ENCODE data around the gene FAM136A.
A peak's percentile ranks its signal among the peaks of the same experiment; 100 is the strongest.
"Not testable (repeated sequence)": the region's sequence is repeated elsewhere in the genome, so short reads cannot be mapped to it uniquely, and the experiment has no call there.

The FAM136A gene

DNA sequence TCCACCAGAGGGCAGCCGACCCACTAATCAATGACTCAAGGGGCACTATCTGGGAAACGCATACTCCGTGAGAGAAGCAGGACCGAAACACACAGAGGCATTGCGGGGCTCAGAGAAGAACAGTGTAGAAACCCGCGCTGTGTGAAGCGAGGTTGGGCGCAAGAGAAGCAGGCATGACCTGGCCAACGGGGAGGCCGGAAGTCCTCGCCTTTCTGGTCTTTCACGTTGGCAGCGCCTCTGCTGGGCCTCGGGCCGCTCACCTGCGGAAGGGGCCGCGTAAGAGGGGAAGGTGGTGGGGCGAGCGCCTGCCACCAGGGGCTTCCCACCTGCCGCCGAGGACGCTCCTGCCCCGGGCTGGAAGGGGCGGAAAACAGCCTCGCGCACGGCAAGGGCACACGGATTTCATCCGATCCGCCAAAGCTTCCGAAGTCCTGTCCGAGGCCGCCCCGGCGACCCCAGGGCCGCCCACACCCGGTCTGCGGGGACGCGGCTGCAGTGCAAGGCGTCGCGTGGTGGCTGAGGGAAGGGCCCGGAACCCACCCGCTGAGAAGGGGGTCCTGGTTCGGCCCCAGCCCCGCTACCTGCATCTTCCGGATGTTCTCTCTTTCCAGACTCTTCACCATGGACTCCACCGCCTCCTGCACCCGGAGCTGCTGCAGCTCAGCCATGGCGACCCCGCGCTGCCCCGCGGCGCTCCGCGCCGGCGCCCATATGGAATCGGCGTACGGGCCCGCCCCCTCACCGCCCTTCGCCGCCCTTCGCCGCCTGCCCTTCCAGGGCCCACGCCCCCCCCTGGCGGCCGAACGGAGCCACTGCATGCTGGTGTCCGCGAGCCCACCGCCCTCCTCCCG is at the start of gene FAM136A:
Gene FAM136A, minus strand, starts transcription at position 724 of the 851 bp plus-strand sequence. Its CDS starts 56 bp downstream, at position 668.
- DNase-seq: peak; percentile 68

DNA sequence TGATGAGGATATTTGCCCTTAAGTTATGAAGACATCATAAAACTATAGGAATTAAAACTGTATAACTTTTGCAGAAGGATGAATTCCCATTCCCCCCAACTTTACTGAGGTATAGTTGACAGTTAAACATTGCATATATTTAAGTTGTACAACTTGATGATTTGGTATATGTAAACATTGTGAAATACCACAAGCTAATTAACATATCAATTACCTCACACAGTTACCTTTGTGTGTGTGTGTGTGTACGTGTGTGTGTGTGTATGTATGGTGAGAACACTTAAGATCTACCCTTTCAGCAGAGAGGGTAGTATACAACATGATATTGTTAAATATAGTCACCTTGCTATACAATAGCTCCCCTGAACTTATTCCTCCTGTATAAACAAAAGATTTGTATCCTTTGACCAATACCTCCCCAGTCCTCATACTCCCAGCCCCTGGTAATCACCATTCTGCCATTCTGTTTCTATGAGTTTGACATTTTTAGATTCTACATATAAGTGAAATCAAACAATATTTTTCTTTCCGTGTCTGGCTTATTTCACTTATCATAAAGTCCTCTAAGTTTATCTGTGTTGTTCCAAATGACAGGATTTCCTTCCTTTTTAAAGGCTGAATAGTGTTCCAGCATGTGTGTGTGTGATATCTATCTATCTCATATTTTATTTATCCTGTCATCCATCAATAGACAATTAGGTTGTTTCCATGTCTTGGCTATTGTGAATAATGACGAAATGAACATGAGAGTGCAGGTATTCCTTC is 48.2 kb upstream of the FAM136A start:
- DNase-seq: no peak

DNA sequence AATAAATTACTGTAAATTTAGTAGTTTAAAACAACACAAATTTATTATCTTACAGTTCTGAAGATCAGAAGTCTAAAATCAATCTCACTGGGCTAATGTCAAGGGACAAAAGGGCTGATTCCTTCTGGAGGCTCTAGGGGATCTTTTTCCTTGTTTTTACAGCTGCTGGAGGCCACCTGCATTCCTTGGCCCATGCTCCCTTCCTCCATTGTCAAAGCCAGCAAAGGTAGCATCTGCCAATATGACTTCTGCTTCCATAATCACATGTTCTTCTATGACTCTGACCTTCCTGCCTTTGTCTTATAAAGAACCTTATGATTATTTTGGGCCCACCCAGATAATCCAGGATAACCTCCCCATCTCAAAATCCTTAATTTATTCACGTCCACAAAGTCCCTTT is 46.0 kb upstream of the FAM136A start:
- no peak for DNase-seq

DNA sequence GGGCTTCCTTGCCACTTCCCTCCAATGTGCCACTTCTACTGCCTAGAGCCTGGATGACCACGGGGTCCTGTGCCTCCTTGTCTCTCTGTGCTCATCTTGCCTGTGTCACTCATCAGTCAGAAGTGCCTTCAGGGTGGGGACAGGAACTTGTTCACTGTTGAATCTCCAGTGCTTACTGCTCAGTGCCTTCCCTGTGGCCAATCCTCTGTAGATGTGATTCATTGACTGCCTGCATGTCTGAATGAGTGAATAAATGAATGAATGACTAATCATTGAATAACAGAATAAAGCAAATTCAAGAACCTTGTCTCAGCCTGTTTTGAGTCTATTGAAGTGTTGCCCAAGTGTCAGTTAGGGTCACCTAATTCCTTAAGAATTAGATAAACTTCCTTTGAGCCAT is 42.3 kb upstream of the FAM136A start:
- no peak for DNase-seq

DNA sequence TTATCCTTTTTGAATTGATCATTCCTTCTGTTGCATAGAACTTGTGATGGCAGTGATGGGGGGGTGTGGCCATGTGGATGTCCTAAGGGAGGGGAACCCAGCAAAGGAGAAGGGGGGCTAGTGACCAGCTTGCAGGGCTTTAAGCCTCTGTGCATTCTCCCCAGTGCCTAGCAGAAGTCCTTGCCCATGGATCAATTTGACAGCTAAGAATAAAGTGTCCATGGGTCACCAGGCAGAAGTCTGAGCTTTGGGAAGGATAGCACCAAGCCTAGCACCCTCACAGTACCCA is 39.6 kb upstream of the FAM136A start:
- DNase-seq: no peak

DNA sequence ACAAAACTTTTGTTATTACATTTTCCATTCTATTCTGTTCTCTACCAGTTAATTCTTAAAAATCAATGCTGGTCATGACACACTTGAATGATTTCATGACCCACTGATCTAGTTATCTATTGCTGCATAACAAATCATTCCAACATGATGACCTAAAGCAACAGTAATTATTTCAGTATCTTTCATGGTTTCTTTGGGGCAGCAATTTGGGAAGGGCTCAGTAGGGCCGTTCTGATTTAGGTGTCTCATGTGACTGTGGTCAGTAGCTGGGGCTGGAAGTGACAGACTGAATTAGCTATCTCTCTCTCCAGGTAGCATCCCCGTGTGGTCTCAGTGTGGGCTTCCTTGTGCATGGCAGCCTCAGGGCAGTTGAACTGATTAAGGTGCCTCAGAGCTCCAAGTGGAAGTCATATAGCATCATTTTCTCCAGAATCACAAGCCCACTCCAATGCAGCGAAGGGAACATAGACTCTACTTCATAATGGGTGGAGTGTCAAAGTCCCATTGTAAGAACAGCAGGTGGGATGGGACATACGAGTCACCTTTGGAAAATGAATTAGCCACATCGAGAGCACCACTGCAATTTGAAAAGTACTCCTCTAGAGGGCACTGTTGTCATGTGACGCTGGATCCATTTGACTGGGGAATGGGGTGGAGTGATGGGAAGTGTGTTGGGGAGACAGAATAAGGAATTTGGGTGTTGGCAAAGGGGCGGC is 39.1 kb upstream of the FAM136A start:
- peak; percentile 62 for DNase-seq

DNA sequence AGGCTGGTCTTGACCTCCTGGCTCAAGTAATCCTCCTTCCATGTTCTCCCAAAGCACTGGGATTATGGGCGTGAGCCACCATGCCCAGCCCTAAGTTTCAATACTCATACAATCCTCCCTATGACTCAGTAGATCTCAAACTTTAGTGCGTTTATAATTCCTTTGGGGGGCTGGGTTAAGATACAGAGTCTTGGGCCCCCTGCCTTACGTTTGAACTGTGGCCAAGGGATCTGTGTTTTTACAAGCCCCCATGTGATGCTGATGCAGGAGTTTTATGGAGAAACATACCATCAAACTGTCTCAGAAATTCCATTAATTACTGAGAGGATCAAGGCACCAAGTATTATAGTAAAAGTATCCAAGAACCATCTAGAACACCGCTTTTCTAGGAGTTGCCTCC is 38.2 kb upstream of the FAM136A start:
- DNase-seq: no peak

DNA sequence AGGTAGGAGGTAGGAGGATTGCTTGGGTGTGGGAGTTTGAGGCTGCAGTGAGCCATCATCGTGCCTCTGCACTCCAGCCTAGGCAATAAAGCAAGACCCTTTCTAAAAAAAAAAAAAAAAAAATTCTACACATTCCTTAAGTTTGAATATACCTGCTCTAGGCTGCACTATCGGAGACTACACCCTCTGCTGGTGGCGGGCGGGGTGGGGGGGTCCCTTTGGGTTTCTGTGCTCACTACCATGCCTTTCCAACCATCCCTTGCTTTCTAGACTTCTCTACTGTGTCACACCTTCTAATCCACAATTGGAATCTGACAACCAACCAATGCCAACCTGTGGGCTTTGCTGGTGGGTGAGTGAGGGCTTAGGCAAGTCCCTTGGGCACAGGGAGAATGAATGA is 34.7 kb upstream of the FAM136A start:
- DNase-seq: no peak

DNA sequence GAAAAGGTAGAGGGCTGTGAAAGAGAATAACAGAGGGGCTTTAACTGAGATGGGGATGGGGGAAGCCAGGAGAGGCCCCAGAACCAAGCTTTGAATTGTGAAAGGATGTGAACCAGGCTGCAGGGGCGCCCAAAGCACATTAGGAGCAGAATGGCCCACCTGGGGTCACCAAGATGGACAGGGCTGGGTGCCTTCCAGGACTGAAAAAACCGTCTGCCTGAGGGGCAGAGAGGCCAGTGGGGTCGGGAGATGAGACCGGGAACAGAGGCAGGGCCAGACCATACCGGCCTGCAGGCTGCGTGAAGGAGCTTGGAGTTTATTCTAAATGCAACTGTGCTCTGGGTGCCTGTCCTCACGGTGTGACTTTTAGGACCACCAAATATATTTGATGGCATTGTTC is 29.1 kb upstream of the FAM136A start:
- no peak for DNase-seq

DNA sequence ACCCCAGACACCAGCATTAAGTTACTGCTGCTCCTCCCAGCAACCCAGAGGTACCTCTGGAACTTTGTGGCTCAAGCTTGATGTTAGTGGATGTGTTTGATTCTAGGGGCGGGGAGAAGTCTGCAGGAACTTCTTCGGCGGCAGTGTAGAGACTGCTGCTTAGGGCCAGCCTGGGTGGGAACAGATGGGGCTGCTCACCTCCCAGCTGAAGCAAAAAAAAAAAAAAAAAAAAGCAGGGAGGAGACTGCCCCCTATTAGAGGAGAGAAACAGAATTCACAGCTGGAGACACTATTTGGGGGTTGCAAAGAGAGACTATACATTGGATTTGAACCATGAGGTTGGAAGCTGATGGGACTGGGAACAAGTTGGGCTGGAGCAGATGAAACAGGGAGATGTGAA is 28.6 kb upstream of the FAM136A start:
- DNase-seq: no peak

DNA sequence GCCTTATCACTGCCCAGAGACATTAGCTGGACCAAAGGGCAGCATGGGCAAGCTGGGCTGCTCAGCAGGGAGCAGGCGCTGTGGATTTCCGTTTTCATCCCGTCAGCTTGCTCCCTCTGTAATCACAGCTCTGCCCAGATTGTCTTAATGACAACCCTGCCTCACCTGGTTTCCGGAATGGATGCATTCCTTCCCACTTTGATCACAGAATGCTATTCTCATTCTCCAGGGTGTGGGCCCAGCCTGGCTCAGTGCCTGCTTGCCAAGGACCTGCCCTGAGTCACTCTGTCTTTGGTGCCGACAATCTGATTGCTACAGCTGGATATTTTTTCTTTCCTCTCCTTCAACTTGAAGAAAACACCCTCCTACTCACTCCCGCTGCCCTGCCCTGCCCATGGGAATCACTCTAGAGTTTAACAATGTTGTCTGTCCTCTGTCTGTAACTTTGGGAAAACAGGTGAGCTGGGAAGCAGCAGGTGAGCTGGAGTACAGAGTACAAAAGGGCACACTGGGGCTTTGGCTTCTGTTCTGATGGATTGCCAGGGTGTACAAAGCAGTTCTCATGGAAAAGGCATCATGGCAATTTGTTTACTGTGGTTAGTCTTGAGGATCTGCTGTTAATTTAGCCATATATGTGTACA is 27.2 kb upstream of the FAM136A start:
- DNase-seq: peak; percentile 46

DNA sequence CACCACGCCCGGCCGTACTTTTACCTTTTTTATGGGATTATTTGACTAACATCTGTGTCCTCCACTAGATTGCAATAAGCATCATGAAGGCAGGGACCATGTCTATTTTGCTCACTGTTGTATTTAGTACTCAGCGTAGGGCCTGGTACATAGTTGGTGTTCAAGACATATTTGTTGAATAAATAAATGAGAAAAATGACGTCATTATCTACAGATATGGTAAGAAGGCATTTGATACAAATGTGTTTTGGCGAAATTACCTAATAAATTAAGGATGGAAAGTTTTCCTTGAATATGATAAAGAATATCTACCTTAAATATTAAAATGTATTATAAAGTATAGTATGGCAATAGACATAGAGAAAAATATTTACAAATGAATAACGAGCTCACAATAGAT is 24.0 kb upstream of the FAM136A start:
- DNase-seq: no peak

DNA sequence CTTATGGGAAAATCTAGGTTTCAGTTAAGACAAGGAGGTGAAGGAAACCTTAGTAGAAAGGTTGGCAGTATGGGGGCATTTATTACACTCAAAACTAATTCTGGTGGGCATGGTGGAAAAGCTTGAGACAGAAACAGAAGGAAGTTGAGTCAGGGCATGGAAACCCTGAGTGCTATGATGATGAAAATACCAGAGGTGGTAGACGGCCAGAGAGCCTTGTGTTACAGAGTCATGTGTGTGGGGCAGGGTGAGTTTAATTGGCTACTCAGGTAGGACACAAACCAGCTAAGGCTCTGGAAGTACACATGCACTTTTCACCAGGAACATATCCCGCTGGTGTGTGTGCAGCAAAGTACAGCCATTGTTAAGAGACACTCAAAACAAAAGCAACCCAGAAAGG is 20.7 kb upstream of the FAM136A start:
- no peak for DNase-seq

DNA sequence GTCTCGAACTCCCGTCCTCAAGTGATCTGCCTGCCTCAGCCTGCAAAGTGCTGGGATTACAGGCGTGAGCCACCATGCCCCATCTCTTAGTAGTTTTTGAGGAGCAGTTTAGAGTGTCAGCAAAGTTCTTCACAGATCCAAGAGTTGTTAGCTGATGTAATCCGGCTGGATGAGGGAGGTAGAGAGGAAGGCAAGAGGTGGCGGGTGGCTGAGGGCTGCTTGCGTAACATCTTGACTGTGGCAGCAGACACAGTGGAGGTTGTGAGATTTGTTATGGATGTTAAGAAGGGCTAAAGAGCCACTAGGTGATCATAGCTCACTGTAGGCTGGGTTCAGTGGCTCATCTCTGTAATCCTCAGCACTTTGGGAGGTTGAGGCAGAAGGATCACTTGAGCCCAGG is 19.5 kb upstream of the FAM136A start:
- no peak for DNase-seq

DNA sequence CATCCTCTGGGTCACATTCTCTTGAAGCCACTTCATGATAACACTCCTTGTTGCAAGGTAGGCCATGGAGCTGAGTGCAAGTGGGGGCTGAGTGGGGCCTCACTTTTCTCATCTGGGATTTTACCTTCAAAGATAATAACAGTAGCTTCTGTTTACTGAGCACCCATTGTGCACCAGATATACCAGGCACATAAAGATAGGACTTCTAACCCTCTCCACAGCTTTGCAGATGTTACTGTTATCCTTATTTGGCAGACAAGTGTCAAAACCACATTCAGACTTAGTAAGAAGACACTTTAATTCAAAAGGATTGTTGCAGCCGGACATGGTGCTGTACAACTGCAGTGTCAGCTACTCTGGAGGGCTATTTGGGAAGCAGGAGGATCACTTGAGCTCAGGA is 12.8 kb upstream of the FAM136A start:
- DNase-seq: no peak

DNA sequence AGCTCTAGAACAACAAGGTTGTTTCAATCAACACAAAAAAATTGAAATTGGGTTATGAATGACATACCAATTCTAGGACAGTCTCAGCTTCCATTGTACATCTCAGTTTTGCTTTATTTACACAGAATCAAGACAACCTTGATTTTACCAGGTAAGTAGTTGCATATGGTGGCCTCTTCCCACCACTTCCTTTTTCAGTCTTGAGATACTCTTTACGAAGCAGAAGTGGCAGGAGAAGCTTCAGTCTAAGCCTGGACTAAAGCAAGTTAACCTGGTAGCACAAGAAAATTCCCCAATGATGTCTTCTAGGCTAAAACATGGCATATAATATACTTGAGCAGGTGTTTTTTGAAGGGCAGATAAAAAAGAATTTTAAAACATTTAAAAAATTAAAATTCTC is 10.7 kb upstream of the FAM136A start:
- DNase-seq: no peak

DNA sequence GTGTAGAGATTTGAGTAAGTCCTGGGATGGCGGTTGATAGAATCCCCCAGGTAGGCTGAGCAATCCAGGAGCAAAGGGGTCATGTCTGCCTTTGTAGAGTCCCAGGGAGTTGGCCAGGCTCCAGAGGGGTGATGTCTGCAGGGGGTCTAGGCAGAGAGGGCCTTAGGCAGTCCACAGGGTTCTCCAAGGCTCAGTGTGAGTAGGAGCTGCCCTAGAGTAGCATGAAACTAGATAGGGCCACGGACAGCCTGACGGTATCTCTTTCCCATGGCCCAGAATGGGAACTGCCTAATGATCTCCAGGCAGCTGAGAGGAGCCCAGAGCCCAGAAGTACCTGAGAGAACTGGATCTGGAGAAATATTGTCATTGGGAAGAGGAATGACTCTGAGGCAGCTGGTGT is 9.0 kb upstream of the FAM136A start:
- no peak for DNase-seq

DNA sequence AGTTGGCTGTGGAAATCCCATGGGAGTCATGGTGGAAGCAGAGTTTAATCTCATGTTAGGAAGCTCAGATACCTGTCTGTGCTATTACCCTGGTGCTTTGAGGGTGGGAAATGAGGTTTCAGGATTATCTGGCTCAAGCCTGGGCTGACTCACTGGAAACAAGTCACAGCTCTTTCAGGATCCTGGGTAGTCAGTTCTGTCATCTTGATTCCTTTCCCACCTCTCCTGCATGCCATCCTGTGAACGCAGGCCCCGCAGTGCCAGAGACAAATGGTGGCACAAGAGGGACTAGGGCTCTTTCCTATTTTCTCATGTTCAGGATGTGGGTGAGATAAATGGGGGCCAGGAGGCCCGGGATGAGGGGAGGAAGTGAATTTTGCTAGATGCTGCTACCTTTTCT is 3.7 kb upstream of the FAM136A start:
- no peak for DNase-seq

DNA sequence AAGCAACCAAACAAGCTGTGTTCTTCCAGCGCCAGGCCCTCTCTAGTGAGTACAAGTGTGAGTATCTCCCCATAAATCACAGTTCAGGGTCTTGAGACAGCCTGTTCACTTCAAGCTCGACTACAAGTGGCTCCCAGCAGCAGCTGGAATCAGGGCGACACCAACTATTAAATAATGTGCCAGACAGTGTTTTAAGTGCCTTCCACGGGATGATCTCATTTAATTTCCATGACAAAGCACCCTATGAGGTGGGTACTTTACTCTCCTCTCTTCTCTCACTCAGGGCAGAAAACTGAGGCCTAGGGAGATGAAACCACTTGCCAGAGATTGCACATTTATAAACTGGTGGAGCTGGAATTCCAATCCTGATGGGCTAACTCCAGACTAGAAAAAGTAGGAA is 2.6 kb upstream of the FAM136A start:
- no peak for DNase-seq

DNA sequence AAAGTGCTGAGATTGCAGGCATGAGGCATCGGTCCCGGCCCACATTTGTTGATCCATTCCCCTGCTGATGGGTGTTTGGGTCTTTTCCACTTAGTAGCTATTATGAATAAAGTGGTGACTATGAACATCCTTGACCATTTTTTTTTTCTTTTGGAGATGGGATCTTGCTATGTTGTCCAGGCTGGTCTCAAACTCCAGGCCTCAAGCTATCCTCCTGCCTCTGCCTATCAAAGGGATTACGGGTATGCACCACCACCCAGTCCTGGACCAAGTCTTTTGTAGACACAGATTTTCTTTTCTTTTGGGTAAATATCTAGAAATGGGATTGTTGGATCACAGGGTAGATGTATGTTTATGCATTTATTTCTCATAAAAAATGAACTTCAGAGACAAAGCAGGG is 1.3 kb upstream of the FAM136A start:
- no peak for DNase-seq

DNA sequence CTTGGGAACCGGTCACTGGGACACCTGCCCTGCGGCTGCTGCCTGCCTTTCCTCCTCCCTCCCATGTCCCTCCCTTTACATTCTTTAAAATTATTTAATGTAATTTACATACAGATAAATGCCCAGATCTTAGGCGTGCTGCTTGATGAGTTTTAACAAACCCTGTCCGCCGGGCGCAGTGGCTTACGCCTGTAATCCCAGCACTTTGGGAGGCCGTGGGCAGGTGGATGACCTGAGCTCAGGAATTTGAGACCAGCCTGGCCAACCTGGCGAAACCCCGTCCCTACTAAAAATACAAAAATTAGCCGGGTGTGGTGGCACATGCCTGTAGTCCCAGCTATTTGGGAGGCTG is 304 bp upstream of the FAM136A start:
- not testable (repeated sequence) for DNase-seq

DNA sequence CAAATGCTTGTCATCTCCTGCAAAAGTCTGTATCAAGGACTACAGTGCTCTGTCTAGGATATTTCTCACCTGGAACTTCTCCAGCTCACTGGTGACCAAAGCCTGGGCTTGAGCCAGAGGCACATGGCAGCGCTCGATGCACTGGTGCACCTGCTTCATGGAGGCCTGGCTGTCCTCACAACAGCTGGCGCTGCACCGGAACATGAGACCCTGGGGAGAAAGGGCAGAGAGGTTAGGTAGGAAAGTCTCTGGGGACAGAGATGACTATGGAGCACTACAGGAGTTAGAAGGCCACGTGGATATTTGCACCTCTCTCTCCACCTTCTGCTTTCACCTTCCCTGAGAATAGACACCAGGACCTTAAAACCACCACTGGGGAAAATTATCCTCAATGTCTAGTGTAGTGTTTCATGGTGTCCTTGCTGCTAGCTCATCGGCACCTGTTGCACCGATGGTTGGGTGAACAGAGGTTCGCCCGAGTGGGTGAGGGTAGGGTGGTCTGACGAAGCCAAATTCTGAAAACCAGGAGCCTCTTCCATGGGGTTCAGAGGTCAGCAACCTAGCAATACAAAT is 1.0 kb downstream of the FAM136A start:
- no peak for DNase-seq

DNA sequence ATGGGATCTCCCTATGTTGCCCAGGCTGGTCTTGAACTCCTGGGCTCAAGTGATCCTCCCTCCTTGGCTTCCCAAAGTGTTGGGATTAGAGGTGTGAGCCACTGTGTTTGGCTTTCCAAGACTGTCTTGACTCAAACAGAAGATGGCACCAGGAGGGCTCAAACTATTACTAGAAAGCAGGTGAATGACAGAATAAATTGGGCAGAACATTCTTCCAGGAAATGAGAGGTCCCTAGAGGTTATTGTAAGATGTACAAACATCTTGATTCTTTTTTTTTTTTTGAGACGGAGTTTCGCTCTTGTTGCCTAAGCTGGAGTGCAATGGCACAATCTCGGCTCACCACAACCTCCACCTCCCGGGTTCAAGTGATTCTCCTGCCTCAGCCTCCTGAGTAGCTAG is 4.0 kb downstream of the FAM136A start:
- DNase-seq: not testable (repeated sequence)
